ENCODE results near the gene POFUT1. TPM values are rescaled to one million over a fixed set of nuclear protein-coding genes. Genes with fewer than 3 reads are reported as not detected.

Gene POFUT1
- polyA plus RNA-seq, 1 of the 3 experiments (the other 2 are of a cell fraction) = 35.6 TPM

DNA sequence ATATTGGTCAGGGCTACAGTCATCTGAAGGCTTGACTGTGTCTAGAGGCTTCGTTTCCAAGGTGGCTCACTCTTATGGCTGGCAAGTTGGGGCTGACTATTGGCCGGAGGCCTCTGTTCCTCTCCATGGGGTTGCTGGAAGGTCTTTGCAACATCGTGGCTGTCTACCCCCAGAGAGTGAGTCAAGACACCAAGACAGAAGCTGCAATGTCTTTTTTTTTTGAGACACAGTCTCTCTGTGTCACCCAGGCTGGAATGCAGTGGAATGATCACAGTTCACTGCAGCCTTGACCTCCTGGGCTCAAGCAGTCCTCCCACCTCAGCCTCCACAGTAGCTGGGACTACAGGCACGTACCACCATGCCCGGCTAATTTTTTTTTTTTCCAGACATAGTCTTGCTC, 40.4 kb downstream of the POFUT1 start:
- H3K79me2 ChIP-seq (ENCODE audit: insufficient read depth) = no peaks in the 10 kb centered on the region
- no peak overlapping the region for H3K4me3 ChIP-seq (ENCODE audit: low read depth in 2 of 2, low read length in 1 of 2)
- no peaks in the 10 kb centered on the region for H3K36me3 ChIP-seq (replicated peaks in 1 of 2; ENCODE audit: control insufficient read depth in 1 of 2, insufficient read depth in 2 of 2, low read length in 1 of 2)
- no peaks in the 10 kb centered on the region for H4K20me1 ChIP-seq (ENCODE audit: insufficient read depth)
- POLR2A ChIA-PET = no interaction called here
- H3K4me1 ChIP-seq (ENCODE audit: control insufficient read depth in 1 of 2, insufficient read depth in 2 of 2, low read depth in 1 of 2, low read length in 1 of 2) = no peaks in the 10 kb centered on the region
- H3K27ac ChIP-seq (ENCODE audit: low read depth in 2 of 2, low read length in 1 of 2) = no peak overlapping the region
- CTCF ChIA-PET = no interaction called here
- H2AFZ ChIP-seq (ENCODE audit: low read depth) = no peak overlapping the region
- H3K27me3 ChIP-seq (ENCODE audit: insufficient read depth) = no peaks in the 10 kb centered on the region
- 89% methylated on average over 3 of the region's 5 CpGs for WGBS (ENCODE audit: low lambda C conversion rate)
- H3K4me2 ChIP-seq = no peak overlapping the region
- H3K9me3 ChIP-seq = no peaks in the 10 kb centered on the region
- TF ChIP-seq SIN3A (IDR thresholded peaks at IDR 0.05; ENCODE audit: borderline replicate concordance, low read depth, low read length) = no peak
- TF ChIP-seq TAF1 (IDR thresholded peaks at IDR 0.05; ENCODE audit: borderline replicate concordance, low read depth, low read length) = no peak
- TF ChIP-seq, protein P1, sequence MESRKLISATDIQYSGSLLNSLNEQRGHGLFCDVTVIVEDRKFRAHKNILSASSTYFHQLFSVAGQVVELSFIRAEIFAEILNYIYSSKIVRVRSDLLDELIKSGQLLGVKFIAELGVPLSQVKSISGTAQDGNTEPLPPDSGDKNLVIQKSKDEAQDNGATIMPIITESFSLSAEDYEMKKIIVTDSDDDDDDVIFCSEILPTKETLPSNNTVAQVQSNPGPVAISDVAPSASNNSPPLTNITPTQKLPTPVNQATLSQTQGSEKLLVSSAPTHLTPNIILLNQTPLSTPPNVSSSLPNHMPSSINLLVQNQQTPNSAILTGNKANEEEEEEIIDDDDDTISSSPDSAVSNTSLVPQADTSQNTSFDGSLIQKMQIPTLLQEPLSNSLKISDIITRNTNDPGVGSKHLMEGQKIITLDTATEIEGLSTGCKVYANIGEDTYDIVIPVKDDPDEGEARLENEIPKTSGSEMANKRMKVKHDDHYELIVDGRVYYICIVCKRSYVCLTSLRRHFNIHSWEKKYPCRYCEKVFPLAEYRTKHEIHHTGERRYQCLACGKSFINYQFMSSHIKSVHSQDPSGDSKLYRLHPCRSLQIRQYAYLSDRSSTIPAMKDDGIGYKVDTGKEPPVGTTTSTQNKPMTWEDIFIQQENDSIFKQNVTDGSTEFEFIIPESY (IDR thresholded peaks at IDR 0.05; ENCODE audit: borderline replicate concordance, low read depth) = no peak
- TF ChIP-seq, protein P2, sequence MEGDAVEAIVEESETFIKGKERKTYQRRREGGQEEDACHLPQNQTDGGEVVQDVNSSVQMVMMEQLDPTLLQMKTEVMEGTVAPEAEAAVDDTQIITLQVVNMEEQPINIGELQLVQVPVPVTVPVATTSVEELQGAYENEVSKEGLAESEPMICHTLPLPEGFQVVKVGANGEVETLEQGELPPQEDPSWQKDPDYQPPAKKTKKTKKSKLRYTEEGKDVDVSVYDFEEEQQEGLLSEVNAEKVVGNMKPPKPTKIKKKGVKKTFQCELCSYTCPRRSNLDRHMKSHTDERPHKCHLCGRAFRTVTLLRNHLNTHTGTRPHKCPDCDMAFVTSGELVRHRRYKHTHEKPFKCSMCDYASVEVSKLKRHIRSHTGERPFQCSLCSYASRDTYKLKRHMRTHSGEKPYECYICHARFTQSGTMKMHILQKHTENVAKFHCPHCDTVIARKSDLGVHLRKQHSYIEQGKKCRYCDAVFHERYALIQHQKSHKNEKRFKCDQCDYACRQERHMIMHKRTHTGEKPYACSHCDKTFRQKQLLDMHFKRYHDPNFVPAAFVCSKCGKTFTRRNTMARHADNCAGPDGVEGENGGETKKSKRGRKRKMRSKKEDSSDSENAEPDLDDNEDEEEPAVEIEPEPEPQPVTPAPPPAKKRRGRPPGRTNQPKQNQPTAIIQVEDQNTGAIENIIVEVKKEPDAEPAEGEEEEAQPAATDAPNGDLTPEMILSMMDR (IDR thresholded peaks at IDR 0.05) = no peak
- no peak for TF ChIP-seq MXI1 (IDR thresholded peaks at IDR 0.05; ENCODE audit: low read depth, low read length)
- TF ChIP-seq POLR2AphosphoS5 (IDR thresholded peaks at IDR 0.05; ENCODE audit: low read depth, low read length) = no peak
- TF ChIP-seq GABPA (IDR thresholded peaks at IDR 0.05; ENCODE audit: low read depth) = no peak
- TF ChIP-seq JUND (IDR thresholded peaks at IDR 0.05) = no peak
- no peak for TF ChIP-seq RAD21 (IDR thresholded peaks at IDR 0.05; ENCODE audit: low read length)
- no peak for TF ChIP-seq EZH2phosphoT487 (IDR thresholded peaks at IDR 0.05; ENCODE audit: borderline replicate concordance, low read depth)
- no peak for TF ChIP-seq SMC3 (IDR thresholded peaks at IDR 0.05; ENCODE audit: low read depth, low read length)
- TF ChIP-seq RFX5 (IDR thresholded peaks at IDR 0.05; ENCODE audit: low read length) = no peak
- TF ChIP-seq, protein P3, sequence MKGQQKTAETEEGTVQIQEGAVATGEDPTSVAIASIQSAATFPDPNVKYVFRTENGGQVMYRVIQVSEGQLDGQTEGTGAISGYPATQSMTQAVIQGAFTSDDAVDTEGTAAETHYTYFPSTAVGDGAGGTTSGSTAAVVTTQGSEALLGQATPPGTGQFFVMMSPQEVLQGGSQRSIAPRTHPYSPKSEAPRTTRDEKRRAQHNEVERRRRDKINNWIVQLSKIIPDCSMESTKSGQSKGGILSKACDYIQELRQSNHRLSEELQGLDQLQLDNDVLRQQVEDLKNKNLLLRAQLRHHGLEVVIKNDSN (IDR thresholded peaks at IDR 0.05; ENCODE audit: borderline replicate concordance, low read depth) = no peak
- TF ChIP-seq, protein P4, sequence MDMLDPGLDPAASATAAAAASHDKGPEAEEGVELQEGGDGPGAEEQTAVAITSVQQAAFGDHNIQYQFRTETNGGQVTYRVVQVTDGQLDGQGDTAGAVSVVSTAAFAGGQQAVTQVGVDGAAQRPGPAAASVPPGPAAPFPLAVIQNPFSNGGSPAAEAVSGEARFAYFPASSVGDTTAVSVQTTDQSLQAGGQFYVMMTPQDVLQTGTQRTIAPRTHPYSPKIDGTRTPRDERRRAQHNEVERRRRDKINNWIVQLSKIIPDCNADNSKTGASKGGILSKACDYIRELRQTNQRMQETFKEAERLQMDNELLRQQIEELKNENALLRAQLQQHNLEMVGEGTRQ (IDR thresholded peaks at IDR 0.05; ENCODE audit: borderline replicate concordance, low read depth, low read length) = no peak
- no peak for TF ChIP-seq NFIC (IDR thresholded peaks at IDR 0.05; ENCODE audit: borderline replicate concordance)
- no peak for TF ChIP-seq CHD2 (IDR thresholded peaks at IDR 0.05; ENCODE audit: low read length, partially characterized antibody)
- TF ChIP-seq, protein P5, sequence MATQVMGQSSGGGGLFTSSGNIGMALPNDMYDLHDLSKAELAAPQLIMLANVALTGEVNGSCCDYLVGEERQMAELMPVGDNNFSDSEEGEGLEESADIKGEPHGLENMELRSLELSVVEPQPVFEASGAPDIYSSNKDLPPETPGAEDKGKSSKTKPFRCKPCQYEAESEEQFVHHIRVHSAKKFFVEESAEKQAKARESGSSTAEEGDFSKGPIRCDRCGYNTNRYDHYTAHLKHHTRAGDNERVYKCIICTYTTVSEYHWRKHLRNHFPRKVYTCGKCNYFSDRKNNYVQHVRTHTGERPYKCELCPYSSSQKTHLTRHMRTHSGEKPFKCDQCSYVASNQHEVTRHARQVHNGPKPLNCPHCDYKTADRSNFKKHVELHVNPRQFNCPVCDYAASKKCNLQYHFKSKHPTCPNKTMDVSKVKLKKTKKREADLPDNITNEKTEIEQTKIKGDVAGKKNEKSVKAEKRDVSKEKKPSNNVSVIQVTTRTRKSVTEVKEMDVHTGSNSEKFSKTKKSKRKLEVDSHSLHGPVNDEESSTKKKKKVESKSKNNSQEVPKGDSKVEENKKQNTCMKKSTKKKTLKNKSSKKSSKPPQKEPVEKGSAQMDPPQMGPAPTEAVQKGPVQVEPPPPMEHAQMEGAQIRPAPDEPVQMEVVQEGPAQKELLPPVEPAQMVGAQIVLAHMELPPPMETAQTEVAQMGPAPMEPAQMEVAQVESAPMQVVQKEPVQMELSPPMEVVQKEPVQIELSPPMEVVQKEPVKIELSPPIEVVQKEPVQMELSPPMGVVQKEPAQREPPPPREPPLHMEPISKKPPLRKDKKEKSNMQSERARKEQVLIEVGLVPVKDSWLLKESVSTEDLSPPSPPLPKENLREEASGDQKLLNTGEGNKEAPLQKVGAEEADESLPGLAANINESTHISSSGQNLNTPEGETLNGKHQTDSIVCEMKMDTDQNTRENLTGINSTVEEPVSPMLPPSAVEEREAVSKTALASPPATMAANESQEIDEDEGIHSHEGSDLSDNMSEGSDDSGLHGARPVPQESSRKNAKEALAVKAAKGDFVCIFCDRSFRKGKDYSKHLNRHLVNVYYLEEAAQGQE (IDR thresholded peaks at IDR 0.05; ENCODE audit: low read depth, low read length) = no peak
- no peak for TF ChIP-seq YY1 (IDR thresholded peaks at IDR 0.05; ENCODE audit: low read depth)
- TF ChIP-seq GATA2 (CRISPR knock-in tag; IDR thresholded peaks at IDR 0.05) = no peak
- no peak for TF ChIP-seq EP300 (IDR thresholded peaks at IDR 0.05; ENCODE audit: borderline replicate concordance in 1 of 2, low read depth in 1 of 2, low read length in 1 of 2)
- no peaks in the 10 kb centered on the region for H3K9me2 ChIP-seq
- DNase-seq = no peak
- no peaks in the 10 kb centered on the region for H3F3A ChIP-seq (replicated peaks; ENCODE audit: insufficient read depth)
- no peak overlapping the region for H3K9ac ChIP-seq

Measured in SK-N-SH (cell line).